Transverse colon (tissue), 4 donors: Measurements from ENCODE around the gene ZNF501. TPM values are rescaled to one million over a fixed set of nuclear protein-coding genes. Genes with fewer than 3 reads are reported as not detected.

Experiments
- DNase-seq: peaks from one replicate; pipeline ENCODE4 v3.0.0-alpha.2; 2019
- H3K27ac ChIP-seq, 4 donors: fragments of 200-600 bp; sonication (generic); 2 replicates each; pipeline ENCODE4 v1.5.1; 2016 to 2018; ENCODE audit warnings: inconsistent platforms in 4 of 4
- H3K27me3 ChIP-seq: fragments of 200-600 bp; sonication (generic); 2 replicates; pipeline ENCODE4 v1.5.1; 2017; ENCODE audit warnings: inconsistent platforms
- H3K36me3 ChIP-seq, 4 donors: fragments of 200-600 bp; sonication (generic); 2 replicates each; pipeline ENCODE4 v1.5.1; 2017 to 2019; ENCODE audit warnings: inconsistent platforms in 4 of 4
- H3K4me1 ChIP-seq, 4 donors: fragments of 200-600 bp; sonication (generic); 2 replicates each; pipeline ENCODE4 v1.5.1; 2017 to 2020; ENCODE audit warnings: inconsistent platforms in 4 of 4
- H3K4me3 ChIP-seq, 4 donors: fragments of 200-600 bp; sonication (generic); 1 replicate in 1 of 4; 2 replicates in 3 of 4; pipeline versions ENCODE4 v1.5.1 to v1.6.1; 2017 to 2019; ENCODE audit warnings: inconsistent platforms in 4 of 4
- H3K9me3 ChIP-seq, 2 donors: fragments of 200-600 bp; sonication (generic); 2 replicates each; pipeline ENCODE4 v1.5.1; 2017 to 2019; ENCODE audit warnings: inconsistent platforms in 2 of 2
- EP300 ChIP-seq: sonication (generic); formaldehyde crosslinking; IDR thresholded peaks from one replicate; pipeline ENCODE4 v1.6.1; 2017; ENCODE audit warnings: antibody characterized with exemption, low read depth
- POLR2A ChIP-seq: fragments of 450-650 bp; IDR thresholded peaks from one replicate; pipeline ENCODE4 v1.6.1; 2016; ENCODE audit warnings: antibody characterized with exemption, mild to moderate bottlenecking, moderate library complexity
- POLR2AphosphoS5 ChIP-seq, 3 donors: sonication (generic); formaldehyde crosslinking; IDR thresholded peaks; one replicate each; pipeline ENCODE4 v1.6.1; 2016; ENCODE audit warnings: antibody characterized with exemption in 3 of 3
- WGBS, 2 donors: methylation state at CpG; one replicate each; pipeline ENCODE4 v1.1.5; 2018; ENCODE audit warnings: low coverage in 1 of 2; 5-methylcytosine and 5-hydroxymethylcytosine counted together
- in situ Hi-C, 4 donors: fragments of 200-750 bp; cut with MboI; loops; one replicate each; pipeline versions ENCODE4 v1.15.0 to v1.15.1; 2017; ENCODE audit warnings: low sequenced_read_pairs in 3 of 4, low pct_ligation_motif_present in 1 of 4, low pct_unique_long_range_greater_than_20kb in 1 of 4
- intact Hi-C: fragments of 100-400 bp; cut with DNase I; formaldehyde crosslinking; loops from one replicate; pipeline ENCODE4 v1.15.1; 2023; ENCODE audit warnings: low total_unique reads
- total RNA-seq, 4 donors: library from RNA; depleted of rRNA; stranded (reverse); fragments of >200 nt; gene quantifications; one replicate each; pipeline ENCODE4 v1.1.0, GENCODE V29; 2016
- TF ChIP-seq, protein P1 (sequence below), 5 experiments: fragments of 200-600 bp in 3 of 5; fragments of 450-650 bp in 2 of 5; sonication (generic) in 3 of 5; IDR thresholded peaks; 1 replicate in 2 of 5; 2 replicates in 3 of 5; pipeline ENCODE4 v1.5.1; 2016 to 2017; ENCODE audit warnings: antibody characterized with exemption in 5 of 5, inconsistent platforms in 3 of 5, mild to moderate bottlenecking in 2 of 5, moderate library complexity in 1 of 5

The ZNF501 gene
- total RNA-seq, 4 donors from 2014 or later, result 1.1 to 4.8 (median 2.6) TPM; not detected in 1

DNA sequence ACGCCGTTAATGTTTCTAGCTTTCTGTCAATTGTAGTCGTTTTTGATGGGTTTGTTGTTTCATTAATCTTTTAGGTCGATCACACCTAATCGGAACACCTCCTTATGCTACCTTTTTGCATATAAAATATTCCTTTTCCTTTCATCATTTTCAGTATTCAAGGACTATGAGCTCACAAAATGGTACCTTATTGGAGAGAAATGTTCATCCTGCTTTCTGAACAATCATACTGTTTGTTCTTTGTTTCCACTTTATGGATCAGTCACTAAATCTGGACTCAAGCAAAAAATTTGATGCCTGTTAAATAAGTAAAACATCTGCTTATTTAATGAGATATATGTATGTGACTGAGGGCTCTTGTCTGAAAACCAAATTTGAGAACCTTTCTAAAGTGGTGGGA is 33.3 kb downstream of the ZNF501 start:
- Histone ChIP-seq H3K27ac (no peak overlapping the region), H3K4me1 (peaks cover 4 to 19% (median 13%) of the 10 kb centered on the region in 4 donors), H3K9me3 (peaks cover 0 to 4% of the 10 kb centered on the region in 2 donors), H3K27me3 (no peaks in the 10 kb centered on the region), H3K4me3 (peak overlapping the region in 1 of 4 donors; percentile 74), H3K36me3 (peaks cover 0 to 12% (median 0%) of the 10 kb centered on the region in 4 donors)
- 40 to 42% methylated on average over 5 of the region's 5 CpGs for whole genome bisulfite sequencing, 2 donors
- TF ChIP-seq, protein P1, sequence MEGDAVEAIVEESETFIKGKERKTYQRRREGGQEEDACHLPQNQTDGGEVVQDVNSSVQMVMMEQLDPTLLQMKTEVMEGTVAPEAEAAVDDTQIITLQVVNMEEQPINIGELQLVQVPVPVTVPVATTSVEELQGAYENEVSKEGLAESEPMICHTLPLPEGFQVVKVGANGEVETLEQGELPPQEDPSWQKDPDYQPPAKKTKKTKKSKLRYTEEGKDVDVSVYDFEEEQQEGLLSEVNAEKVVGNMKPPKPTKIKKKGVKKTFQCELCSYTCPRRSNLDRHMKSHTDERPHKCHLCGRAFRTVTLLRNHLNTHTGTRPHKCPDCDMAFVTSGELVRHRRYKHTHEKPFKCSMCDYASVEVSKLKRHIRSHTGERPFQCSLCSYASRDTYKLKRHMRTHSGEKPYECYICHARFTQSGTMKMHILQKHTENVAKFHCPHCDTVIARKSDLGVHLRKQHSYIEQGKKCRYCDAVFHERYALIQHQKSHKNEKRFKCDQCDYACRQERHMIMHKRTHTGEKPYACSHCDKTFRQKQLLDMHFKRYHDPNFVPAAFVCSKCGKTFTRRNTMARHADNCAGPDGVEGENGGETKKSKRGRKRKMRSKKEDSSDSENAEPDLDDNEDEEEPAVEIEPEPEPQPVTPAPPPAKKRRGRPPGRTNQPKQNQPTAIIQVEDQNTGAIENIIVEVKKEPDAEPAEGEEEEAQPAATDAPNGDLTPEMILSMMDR (IDR thresholded peaks at IDR 0.05), result no peak
- TF ChIP-seq POLR2A, result no peak
- TF ChIP-seq EP300, result no peak
- no peak for TF ChIP-seq POLR2AphosphoS5 (IDR thresholded peaks at IDR 0.05)
- in situ Hi-C loops, result no loop called here
- intact Hi-C loops, result loop anchor here (10.0 kb wide), 2 partner anchors 92 to 248 kb away; no protein-coding TSS in a partner anchor
- no peak for DNase-seq

DNA sequence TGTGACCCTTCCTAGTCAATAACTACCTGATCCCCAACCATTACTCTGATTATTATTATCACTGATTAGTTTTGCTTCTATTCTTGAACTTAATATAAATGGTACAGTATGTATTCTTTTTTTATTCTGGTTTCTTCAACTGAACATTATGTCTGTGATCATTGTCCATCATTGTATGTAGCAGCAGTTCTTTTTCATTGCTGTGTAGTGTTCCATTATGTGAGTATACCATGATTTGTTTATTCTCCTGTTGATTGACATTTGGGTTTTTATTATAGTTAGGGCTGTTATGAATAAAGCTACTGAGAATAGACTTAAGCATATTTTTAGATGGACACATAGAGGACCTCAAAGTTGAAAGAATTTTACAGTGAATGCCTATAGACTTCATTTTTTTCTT is 34.8 kb downstream of the ZNF501 start:
- no peaks in the 10 kb centered on the region for H3K36me3 ChIP-seq
- peaks cover 0 to 3% of the 10 kb centered on the region in 2 donors for H3K9me3 ChIP-seq
- peaks cover 4 to 19% (median 13%) of the 10 kb centered on the region in 4 donors for H3K4me1 ChIP-seq
- no peak overlapping the region for H3K27ac ChIP-seq
- H3K27me3 ChIP-seq, result no peaks in the 10 kb centered on the region
- intact Hi-C loops, result loop anchor here (10.0 kb wide), 2 partner anchors 91 to 249 kb away; no protein-coding TSS in a partner anchor
- TF ChIP-seq POLR2A, result no peak
- no peak for TF ChIP-seq POLR2AphosphoS5 (IDR thresholded peaks at IDR 0.05)
- TF ChIP-seq, protein P1 (IDR thresholded peaks at IDR 0.05), result no peak
- no peak for TF ChIP-seq EP300
- no peak overlapping the region for H3K4me3 ChIP-seq
- in situ Hi-C loops, result no loop called here
- no peak for DNase-seq

DNA sequence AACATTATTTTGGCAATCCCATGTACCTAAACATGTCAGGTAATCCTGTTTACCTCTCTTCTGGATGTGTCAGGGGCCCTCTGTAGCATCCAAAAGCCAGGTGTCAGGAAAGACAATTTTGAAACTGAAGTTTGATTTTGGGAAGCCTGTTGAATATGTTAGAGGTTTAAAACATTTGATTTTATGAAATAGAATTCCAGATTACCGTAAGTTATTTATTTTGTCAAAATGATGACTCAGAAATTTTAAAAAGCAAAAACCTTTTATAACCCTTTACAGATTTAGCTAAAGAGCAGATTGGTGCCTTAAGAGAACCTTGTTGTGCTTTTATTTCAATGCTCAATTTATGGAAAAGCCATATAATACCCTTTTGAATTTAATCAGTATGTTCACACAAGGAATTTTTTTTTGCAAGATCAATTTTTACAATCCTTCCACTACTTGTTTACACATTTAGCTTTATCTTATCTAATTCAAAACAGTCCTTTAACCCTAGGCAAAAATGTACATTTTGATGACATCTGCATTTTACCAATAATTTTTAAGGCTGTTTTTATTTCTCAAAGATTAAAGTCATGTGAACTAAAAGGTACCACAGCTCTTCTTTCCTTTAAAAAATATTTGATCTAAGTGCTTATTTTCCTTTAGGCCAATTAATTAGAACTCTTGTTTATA is 42.1 kb downstream of the ZNF501 start:
- intact Hi-C loops (no loop called here), in situ Hi-C loops (no loop called here)
- no peak overlapping the region for H3K27ac ChIP-seq
- peaks cover 8 to 22% of the 10 kb centered on the region in 2 donors for H3K9me3 ChIP-seq
- no peaks in the 10 kb centered on the region for H3K27me3 ChIP-seq
- H3K4me3 ChIP-seq, result no peak overlapping the region
- no peak for TF ChIP-seq POLR2A
- TF ChIP-seq, protein P1 (IDR thresholded peaks at IDR 0.05), result no peak
- TF ChIP-seq EP300, result no peak
- no peak for TF ChIP-seq POLR2AphosphoS5 (IDR thresholded peaks at IDR 0.05)
- no peaks in the 10 kb centered on the region for H3K36me3 ChIP-seq
- no peak for DNase-seq
- no peaks in the 10 kb centered on the region for H3K4me1 ChIP-seq
- 92 to 98% methylated on average over 1 of the region's 1 CpG for WGBS, 2 donors

DNA sequence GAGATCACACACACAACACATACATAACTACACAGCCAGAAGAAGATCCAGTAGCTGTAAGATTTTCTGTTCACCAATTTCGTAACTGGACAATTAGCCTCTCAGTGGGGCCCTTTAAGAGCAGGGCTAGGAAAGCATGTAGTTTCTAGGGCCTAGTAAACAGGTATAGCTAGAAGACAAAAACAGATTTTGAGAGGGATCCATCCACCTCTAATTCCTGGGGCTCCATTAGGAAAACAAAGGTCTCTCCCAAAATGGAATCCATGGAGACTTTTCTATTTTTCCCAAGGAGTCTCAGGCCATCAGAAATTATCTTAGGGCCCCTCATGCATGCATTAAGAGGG is 42.6 kb downstream of the ZNF501 start:
- DNase-seq, result no peak
- H3K9me3 ChIP-seq, result peaks cover 8 to 22% of the 10 kb centered on the region in 2 donors
- no peaks in the 10 kb centered on the region for H3K36me3 ChIP-seq
- H3K27me3 ChIP-seq, result no peaks in the 10 kb centered on the region
- TF ChIP-seq, protein P1 (IDR thresholded peaks at IDR 0.05), result no peak
- TF ChIP-seq POLR2AphosphoS5 (IDR thresholded peaks at IDR 0.05), result no peak
- TF ChIP-seq EP300, result no peak
- no peak for TF ChIP-seq POLR2A
- no peak overlapping the region for H3K4me3 ChIP-seq
- no peak overlapping the region for H3K27ac ChIP-seq
- intact Hi-C loops (no loop called here), in situ Hi-C loops (no loop called here)
- H3K4me1 ChIP-seq, result no peaks in the 10 kb centered on the region
- WGBS, 2 donors, result 90% methylated on average over 1 of the region's 1 CpG; no CpG with 5 or more reads in 1 of the 2 donors
